Fibroblast of skin of right biceps (primary cell): ENCODE data around the gene ZMIZ1.

Experiments used
- DNase-seq: peaks from one replicate; pipeline ENCODE4 v3.0.0-alpha.2; 2013

ZMIZ1 gene

DNA sequence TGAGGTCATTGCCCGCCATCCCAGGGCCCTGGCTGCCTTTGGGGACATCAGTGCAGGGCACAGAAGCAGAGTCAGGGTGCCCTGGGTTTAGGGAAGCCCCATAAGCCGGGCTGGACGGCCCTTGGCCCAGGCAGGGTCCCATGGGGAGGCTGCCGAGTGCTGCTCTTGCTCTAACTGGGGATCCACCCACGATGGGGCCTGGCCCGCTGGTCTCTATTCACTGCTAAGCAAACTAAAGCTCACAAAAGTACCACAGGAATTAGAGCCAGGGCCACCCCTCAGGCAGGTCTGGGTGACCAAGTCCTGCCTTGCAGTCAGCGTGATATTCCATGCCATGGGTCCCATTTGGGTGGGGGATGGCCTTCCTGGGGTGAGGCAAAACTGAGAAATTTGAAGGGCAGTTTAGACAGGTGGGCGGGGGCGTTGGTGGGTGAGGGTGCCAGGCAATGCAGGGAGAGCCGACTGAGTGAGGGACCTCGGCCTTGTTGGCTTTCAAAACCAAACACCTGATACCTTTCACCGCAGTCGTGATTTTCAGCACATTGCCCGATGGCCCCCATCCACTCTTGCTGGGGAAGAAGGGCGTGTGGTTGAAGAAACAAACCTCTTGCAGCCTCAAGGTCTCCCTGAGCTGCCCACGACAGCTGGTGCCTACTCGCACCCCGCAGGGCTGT lies 185.7 kb downstream of the ZMIZ1 start:
- no peak for DNase-seq

GRCh38 chr10:79255007-79255507 lies 186.3 kb downstream of the ZMIZ1 start:
- DNase-seq, result no peak

DNA sequence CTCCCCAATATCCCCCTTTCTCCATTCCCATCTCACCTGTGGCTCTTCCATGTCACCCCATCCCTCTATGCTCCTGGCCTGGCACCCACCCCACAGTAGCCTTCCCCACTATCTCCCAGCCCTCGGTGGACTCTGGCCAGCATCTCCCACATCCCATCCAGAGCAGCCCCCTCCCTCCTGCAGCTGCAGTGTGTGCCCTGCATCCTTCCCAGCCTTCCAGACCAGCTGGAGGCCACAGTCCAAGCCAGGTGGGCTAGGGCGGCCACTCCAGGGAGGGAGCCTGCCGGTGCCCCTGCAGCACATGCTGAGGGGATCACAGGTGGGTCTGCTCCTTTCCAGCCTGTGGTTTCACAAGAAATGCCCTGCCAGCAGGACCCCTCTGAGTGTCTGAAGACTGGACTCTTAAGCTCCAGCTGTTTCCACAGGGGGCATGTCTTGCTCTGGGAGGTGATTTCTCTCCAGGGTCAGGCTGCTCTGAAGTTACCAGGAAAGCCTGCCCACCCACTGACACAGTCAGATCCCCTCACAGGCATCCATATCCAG lies 187.6 kb downstream of the ZMIZ1 start:
- no peak for DNase-seq

DNA sequence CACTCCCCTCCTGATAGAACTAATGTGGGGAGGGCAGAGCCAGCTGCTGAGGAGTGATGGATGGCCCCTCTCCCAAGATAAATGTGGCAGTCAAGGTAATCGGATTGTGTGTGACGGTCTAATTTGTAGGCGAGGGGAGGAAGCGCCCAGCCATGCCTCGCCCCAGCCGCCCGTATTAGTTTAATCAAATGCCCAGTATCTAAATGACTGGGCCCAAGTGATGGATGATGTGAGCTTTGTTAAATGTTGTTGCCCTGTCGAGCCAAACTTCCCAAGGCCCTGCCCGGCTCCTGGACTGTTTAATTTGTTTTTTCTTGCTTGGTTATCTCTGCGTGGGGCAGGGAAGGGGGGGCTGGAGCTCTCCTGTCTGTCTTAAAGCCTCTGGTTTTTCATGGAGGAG lies 190.1 kb downstream of the ZMIZ1 start:
- DNase-seq, result no peak

- DNase-seq, result no peak
These were observed 191.1 kb downstream of the ZMIZ1 start for GRCh38 chr10:79259834-79260233.

- peak; percentile 61 for DNase-seq
These were observed 192.3 kb downstream of the ZMIZ1 start for GRCh38 chr10:79260811-79261740.

- no peak for DNase-seq
These were observed 193.4 kb downstream of the ZMIZ1 start for GRCh38 chr10:79262131-79262530.

GRCh38 chr10:79262959-79263746 lies 194.4 kb downstream of the ZMIZ1 start:
- DNase-seq, result no peak

DNA sequence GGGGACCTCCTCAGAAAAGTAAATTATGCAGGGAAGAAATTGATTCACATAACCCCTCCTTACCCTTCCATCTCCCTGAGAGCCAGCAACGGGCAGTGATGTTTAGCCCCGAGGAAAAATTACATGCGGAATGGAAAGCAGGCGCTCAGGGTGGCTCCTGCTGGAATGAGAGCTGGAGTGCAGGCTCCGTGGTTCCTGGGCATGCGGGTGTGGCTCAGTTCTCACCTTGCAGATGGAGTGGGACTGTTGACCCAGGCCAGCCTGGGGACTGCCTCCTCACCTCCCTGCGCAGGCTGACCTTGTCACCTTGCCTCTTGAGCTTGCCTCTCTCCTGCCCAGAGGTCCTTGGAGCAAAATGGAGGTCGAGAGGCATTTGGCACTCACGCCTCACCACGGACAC lies 195.2 kb downstream of the ZMIZ1 start:
- no peak for DNase-seq

- DNase-seq, result no peak
These were observed 196.2 kb downstream of the ZMIZ1 start for GRCh38 chr10:79264942-79265341.

DNA sequence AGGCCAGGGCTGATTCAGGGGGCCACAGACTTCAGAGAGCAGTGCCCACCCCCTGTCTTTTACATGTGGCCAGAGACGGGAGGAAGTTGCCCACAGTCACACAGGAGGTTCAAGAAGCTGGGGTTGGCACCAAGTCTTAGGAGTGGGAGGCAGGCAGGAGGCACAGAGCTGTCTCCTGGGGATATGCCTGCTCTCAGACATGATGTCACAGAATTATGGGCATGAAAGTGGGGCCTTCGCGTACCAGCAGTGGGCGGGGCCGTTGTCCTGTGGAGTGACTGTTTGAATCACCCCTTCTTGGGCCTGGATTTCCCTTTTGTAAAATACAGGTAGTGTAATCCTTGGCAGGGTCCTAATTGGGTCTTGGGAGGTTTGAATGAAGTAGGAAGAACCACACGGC lies 197.3 kb downstream of the ZMIZ1 start:
- DNase-seq, result no peak

DNA sequence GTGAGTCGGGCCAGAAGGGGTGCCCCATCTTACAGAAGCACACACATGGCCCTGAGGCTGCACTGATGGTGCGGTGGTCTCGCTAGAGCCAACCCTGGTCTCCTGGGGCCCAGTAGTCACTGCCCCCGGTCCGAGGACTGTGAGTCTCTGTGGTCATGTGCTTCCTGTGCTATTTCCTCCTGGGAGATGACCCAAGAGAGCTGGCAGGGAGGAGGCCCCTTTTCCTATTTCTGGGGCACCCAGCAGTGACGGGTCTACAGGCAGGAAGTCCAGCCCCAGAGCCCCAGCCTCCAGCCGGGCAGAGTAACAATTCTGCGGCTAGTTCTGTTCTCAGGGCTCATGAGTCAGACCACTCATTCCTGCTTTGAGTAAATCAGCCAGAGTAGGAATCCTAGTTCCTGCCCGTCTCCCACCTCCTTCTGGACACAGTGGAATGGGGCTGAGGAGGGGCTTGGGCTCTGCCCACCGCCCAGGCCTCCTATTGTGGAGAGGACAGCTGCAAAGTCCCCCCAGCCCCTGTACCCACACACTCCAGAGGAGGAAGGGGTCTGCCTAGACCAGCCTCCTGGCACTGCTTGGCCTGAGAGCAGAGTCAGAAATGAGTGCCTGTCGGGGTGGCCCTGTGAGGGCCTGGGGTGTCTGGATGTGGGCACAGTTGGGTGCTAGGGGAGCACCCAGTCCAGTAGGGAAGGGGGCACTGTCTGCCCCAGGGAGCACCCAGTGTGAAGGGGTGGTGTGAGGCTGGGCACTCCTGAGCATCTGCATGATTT lies 198.0 kb downstream of the ZMIZ1 start:
- peak; percentile 93 for DNase-seq

DNA sequence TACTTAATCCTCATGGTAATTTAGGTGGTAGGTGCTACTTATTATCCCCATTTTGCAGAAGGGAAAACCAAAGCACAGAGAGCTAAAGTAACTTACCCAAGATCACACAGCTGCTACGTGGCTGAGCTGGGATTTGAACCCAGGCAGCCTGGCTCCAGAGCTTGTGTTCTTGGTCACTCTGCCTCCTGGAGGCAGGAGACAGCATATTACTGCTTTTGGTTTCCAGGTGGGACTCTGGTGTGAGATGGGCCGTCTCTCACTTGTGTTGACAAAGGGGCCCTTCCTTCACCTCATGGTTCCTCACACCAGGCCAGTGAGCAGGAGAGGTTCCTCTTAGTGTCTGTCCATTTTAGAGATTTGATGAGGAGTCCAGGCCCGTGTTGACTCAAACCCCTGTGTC lies 198.7 kb downstream of the ZMIZ1 start:
- no peak for DNase-seq

- peak; percentile 76 for DNase-seq
These were observed 199.4 kb downstream of the ZMIZ1 start for GRCh38 chr10:79268161-79268601.

GRCh38 chr10:79268742-79269141 lies 200.0 kb downstream of the ZMIZ1 start:
- DNase-seq, result peak; percentile 32

DNA sequence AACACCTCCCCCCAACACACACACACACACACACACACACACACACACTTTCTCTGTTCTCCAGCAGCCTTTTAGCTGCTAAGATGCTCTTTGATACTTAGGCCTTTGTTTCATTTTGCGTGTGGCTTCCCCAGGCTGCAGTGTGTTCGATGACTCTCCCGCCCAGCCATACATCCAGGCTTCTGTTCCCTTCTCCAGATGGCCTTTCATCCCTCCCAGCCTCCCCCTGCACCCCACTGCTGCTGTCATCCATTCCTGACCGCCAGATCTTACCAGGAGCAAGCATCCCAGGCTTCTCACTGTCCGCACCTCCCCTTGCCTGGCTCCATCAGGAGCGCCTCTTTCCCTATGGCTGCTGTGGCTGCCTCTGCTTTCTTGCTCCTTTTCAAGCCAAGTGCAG lies 200.7 kb downstream of the ZMIZ1 start:
- DNase-seq, result no peak

DNA sequence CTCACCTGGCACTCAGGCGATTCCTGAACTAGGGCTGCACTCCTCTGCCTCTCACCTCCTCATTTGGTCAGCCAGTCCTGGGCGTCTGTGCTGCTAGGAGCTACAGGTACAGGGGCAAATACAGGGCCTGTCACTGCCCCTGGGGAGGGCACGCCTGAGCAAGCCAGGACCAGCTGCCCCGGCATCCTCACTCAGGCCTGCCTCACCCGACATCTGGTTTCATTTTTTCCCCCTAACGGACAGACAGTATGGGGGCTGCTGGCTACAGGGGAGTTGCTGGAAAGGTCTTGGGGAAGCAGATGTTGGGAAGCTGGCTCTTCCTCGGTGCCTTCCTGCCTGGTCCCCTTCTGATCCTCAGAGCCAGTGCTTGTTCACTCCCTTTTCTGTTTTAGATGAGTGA lies 201.2 kb downstream of the ZMIZ1 start:
- DNase-seq, result no peak

- peak; percentile 58 for DNase-seq
These were observed 201.9 kb downstream of the ZMIZ1 start for GRCh38 chr10:79270466-79271246.

DNA sequence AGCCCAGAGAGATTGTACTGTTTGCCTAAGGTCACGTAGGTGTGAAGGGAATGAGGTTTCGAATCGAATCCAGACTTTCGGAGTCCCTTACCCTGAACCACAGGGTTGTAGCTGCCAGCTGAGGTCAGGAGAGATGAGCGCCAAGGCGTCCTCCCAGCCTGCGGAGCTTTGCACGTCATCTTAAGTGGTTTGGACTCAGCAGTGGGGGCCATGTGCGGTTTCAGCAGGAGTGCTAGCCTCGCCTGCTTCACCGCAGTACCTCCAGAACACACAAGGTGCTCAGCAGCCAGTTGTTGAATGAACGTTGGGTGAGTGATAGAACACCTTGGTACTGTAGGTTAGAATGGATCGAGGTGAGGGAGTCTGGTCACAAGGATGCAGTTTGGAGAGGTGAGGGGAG lies 203.6 kb downstream of the ZMIZ1 start:
- DNase-seq, result no peak

DNA sequence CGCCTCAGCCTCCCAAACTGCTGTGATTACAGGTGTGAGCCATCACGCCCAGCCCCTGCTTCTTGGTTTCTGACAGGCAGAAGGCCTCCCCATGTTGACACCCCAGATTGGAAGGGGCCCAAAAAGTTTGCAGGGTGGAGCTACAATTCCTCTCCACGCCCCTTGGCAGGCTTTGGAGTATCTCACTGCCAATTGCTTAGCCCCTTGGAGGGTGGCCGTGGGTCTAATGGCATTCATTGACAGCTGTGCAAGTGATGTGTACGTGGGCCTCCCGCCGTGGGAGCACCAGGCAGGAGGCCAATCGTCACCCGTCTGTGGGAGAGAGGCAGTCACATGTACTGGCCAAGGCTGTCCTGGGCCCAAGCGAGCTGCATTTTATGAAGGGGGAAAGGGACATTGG lies 204.8 kb downstream of the ZMIZ1 start:
- no peak for DNase-seq
